ENCODE data around the gene MAD1L1.

Gene MAD1L1

DNA sequence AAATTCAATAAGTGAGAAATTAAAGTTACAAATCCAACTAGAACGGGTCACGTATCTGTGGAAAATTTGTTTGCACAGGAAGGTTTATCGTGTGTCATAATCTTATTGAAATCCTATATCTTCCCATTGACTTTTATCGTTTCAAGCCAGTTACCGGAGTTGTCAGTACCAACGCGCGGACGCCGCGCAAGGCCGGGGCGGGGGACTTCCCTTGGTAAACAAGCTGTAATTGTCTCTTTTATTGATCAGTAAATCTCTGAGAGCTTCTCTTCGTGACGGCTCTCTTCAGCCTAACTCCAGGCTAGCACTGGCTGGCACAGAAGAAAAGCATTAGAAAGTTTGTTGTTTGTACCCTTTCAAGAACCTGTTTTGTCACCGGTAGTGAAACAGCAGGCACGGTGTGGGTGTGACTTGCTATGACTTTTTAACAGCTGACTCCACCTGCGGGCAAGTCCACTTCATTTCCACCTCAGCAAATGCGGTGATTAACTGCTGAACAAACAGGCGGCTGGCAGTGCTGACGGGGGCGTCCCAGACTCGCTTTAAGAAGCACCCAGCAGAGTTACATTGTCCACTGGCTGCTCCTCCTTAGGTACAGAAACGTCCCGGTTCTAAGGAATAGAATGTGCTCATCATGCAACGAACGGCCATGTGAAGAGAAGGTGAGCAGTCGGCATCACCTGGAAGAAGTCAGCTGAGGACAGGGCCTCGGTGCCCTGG, 215.8 kb downstream of the MAD1L1 start:
- H3K4me3 Mint-ChIP-seq = no peak overlapping the region
- H3K36me3 Mint-ChIP-seq (ENCODE audit: low read depth) = peaks cover 8% of the 10 kb centered on the region
- DNase-seq = peak; percentile 40
- H3K27me3 Mint-ChIP-seq (ENCODE audit: low read depth, poor library complexity) = no peaks in the 10 kb centered on the region
- TF ChIP-seq, protein P1, sequence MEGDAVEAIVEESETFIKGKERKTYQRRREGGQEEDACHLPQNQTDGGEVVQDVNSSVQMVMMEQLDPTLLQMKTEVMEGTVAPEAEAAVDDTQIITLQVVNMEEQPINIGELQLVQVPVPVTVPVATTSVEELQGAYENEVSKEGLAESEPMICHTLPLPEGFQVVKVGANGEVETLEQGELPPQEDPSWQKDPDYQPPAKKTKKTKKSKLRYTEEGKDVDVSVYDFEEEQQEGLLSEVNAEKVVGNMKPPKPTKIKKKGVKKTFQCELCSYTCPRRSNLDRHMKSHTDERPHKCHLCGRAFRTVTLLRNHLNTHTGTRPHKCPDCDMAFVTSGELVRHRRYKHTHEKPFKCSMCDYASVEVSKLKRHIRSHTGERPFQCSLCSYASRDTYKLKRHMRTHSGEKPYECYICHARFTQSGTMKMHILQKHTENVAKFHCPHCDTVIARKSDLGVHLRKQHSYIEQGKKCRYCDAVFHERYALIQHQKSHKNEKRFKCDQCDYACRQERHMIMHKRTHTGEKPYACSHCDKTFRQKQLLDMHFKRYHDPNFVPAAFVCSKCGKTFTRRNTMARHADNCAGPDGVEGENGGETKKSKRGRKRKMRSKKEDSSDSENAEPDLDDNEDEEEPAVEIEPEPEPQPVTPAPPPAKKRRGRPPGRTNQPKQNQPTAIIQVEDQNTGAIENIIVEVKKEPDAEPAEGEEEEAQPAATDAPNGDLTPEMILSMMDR (IDR thresholded peaks at IDR 0.05) = no peak
- H3K27ac Mint-ChIP-seq = peak overlapping the region; percentile 17
- no peaks in the 10 kb centered on the region for H3K9me3 Mint-ChIP-seq
- peaks cover 63% of the 10 kb centered on the region for H3K4me1 Mint-ChIP-seq

DNA sequence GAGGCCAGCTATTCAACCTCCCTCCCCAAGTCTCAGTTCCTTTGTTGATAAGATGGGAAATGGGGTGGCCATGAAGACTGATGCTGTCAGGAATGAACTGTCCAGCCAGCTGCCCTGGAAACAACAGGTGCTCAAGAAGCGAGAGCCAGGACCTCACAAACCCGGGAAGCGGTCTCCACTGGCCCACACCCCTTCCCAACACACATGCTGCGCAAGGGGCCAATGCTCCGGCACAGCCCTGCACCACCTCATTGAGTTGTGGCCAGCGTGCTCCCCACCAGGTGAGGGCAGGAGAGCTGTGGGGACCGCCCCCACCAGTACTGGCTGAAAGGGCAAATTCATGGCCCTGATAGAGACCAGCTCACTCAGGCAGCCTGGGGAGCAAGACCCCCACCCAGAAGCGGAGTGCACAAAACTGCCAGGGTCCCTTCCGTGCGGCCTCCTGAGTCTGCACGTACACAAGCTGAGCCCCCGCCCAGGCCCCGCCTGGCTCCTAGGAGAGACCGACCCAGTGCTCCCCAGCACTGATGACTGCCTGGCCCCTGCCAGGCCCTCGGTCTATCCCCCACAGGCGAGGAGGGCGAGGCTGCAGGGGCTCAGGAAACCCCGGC, 216.6 kb downstream of the MAD1L1 start:
- H3K4me1 Mint-ChIP-seq = peaks cover 60% of the 10 kb centered on the region
- no peak for DNase-seq
- H3K27me3 Mint-ChIP-seq (ENCODE audit: low read depth, poor library complexity) = no peaks in the 10 kb centered on the region
- peak overlapping the region; percentile 72 for H3K27ac Mint-ChIP-seq
- H3K36me3 Mint-ChIP-seq (ENCODE audit: low read depth) = peaks cover 8% of the 10 kb centered on the region
- no peaks in the 10 kb centered on the region for H3K9me3 Mint-ChIP-seq
- TF ChIP-seq, protein P1 (IDR thresholded peaks at IDR 0.05) = no peak
- H3K4me3 Mint-ChIP-seq = no peak overlapping the region

DNA sequence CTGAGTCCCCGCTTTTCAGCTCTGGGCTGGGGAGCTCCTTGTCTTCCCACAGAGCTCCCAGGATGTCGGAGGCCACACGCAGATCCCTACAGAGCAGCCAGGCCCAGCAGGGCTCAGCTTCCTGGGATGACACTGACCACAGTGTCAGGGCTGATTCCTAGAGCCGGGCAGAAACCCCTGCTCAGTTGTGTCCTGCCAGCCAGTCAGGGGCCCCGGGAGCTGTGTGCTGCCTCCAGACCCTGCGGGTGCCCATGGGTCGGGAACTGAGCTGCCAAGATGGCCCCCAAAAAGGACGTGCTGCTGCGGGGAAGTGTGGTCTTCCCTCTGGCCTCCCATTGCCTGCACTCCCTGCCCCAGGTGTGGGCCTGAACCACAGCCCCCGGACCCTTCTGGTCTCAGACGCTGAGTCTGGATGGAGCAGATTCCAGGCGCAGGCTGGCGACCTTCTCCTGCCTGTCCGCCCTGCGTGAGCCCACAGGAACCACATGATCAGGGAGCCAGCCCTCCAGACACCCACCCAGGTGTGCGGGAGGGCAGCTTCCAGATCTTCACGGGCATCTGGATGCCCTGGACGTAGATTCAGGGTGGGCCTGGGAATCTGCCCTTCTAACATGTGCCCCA, 217.4 kb downstream of the MAD1L1 start:
- peaks cover 8% of the 10 kb centered on the region for H3K36me3 Mint-ChIP-seq (ENCODE audit: low read depth)
- no peaks in the 10 kb centered on the region for H3K9me3 Mint-ChIP-seq
- peaks cover 60% of the 10 kb centered on the region for H3K4me1 Mint-ChIP-seq
- peak; percentile 1 for DNase-seq
- TF ChIP-seq, protein P1 (IDR thresholded peaks at IDR 0.05) = no peak
- H3K27ac Mint-ChIP-seq = peak overlapping the region; percentile 72
- no peak overlapping the region for H3K4me3 Mint-ChIP-seq
- no peaks in the 10 kb centered on the region for H3K27me3 Mint-ChIP-seq (ENCODE audit: low read depth, poor library complexity)

DNA sequence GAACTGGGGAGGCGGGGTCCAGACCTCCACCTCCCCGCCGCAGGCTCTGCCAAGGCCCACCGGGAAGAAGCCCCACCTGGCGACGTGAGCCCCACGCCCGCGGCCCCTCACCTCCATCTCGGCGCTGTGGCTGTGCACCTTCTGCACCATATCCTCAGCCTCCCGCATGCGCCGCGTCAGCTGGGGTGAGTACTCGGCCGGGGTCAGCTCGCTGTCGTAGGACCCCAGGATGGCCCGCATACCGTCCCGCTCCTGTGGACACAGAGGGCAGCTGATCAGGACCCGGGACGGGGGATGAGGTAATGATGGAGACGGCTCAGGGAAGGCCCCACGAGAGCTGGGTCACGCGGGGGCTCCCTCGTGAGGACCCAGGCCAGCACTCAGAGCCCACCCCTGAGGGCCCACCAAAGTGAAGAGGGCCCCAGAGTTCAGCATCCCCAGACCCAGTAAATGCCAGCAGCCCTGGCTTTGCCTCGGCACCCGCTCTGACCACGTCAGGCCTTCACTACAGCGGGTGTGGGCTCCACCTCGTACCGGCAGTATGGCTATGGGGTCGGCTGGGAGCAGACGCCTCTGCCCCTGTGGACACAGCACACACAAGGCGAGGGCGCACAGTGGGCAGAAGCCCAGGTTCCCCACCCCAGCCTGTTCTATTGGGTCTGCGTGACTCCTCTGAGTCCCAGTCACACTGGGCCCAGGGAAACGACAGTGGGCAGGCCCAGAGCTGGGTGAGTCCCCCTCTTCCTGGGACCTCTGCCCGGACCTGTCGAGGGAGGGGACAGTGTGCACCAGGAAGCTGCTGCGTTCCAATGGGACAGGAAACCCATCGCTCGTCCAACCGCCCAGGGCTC, 218.1 kb downstream of the MAD1L1 start:
- peak; percentile 1 for DNase-seq
- Mint-ChIP-seq H3K36me3 (ENCODE audit: low read depth) (peaks cover 8% of the 10 kb centered on the region), H3K27ac (no peak overlapping the region), H3K4me1 (peaks cover 58% of the 10 kb centered on the region), H3K9me3 (no peaks in the 10 kb centered on the region), H3K27me3 (ENCODE audit: low read depth, poor library complexity) (no peaks in the 10 kb centered on the region), H3K4me3 (no peak overlapping the region)
- TF ChIP-seq, protein P1 (IDR thresholded peaks at IDR 0.05) = no peak

DNA sequence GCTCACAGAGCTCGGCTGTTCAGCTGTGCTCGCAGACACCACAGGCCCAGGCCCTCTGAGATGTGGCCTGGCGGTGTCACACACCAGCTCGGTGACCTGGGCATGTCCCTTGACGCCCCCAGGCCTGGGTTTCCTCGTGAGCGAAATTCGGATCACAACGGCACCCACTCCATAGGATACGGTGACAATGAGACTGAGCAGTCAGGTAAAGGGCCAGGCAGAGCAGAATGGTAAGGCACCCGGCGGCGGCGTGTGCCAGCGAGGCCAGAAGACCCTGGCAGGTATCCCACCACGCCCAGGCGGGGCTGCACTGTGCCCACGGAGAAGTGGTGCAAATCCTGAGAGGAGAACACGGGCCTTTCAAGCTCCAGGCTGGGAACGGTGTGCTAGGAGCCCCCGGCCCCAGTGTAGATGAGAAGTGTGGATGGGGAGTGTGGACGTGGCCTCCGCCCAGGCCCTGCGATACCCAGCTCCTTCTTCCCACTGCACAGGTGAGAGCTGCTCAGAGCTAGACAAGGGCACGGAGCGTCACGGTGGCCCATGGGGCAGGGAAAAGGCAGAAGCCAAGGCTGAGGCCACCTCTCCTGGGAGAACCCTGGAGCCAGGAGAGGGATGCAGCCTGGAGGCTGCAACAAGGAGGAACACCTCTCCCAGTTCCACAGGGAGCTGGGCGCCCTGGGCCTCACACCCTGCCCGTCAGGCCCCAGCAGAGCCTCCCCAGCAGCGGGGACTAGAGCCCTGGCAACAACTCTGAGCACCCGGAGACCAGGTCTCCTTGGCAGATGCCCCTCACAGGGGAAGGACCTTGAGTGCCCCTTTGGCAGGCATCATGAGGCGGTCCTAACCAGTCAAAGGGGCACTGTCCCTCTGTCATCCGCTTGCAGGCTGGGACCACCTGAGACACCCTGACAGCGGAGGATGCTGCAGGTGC, 219.1 kb downstream of the MAD1L1 start:
- no peaks in the 10 kb centered on the region for H3K9me3 Mint-ChIP-seq
- H3K27ac Mint-ChIP-seq = no peak overlapping the region
- H3K4me1 Mint-ChIP-seq = peaks cover 51% of the 10 kb centered on the region
- TF ChIP-seq, protein P1 (IDR thresholded peaks at IDR 0.05) = no peak
- no peak for DNase-seq
- no peaks in the 10 kb centered on the region for H3K27me3 Mint-ChIP-seq (ENCODE audit: low read depth, poor library complexity)
- no peak overlapping the region for H3K4me3 Mint-ChIP-seq
- peaks cover 8% of the 10 kb centered on the region for H3K36me3 Mint-ChIP-seq (ENCODE audit: low read depth)

All from nephron progenitor cell (in vitro differentiated cells).